ENCODE data around the gene KCNRG.

KCNRG gene

DNA sequence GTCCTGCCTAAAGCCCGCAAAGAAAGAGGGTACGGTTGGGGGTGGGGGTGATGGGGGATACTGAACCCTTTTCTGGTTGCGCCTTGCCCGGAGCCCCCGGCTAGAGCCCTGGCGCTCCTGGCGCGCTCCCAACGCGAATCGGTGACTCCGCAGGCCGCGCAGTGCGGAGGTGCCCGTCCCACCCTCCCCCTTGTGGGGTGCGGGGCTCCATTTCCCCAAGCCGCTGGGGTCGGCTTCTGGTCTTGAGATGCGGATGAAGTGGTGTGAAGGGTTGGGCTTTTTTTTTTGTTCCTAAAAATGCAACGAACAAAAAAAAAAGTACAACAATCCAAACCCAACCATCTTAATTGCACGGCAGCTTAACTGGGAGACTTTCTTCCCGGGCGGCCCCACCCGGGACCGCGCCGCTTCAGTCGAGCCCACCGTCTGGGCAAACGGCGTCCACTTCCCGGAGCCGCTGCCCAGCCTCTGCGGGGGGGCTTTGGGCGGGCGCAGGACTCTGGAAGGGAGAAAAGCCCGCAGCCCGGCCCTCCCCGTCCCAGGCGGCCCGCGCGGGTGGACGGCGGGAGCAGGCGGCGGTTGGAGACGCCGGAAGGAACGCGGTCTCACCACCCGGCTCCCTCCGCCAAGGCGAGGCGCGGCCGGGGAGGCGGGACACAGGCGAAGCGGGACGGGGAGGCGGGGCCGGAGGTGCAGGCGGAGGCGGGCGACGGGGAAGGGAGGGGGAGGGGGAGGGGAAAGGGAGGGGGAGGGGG lies 18.9 kb upstream of the KCNRG start:
- TF ChIP-seq, protein P1, sequence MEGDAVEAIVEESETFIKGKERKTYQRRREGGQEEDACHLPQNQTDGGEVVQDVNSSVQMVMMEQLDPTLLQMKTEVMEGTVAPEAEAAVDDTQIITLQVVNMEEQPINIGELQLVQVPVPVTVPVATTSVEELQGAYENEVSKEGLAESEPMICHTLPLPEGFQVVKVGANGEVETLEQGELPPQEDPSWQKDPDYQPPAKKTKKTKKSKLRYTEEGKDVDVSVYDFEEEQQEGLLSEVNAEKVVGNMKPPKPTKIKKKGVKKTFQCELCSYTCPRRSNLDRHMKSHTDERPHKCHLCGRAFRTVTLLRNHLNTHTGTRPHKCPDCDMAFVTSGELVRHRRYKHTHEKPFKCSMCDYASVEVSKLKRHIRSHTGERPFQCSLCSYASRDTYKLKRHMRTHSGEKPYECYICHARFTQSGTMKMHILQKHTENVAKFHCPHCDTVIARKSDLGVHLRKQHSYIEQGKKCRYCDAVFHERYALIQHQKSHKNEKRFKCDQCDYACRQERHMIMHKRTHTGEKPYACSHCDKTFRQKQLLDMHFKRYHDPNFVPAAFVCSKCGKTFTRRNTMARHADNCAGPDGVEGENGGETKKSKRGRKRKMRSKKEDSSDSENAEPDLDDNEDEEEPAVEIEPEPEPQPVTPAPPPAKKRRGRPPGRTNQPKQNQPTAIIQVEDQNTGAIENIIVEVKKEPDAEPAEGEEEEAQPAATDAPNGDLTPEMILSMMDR (IDR thresholded peaks at IDR 0.05; ENCODE audit: low read length, missing control alignments), result no peak
- peak overlapping the region; percentile 72 for H3K4me3 ChIP-seq (replicated peaks; ENCODE audit: low read depth, low read length)
- peak; percentile 95 for DNase-seq (ENCODE audit: low read depth)

DNA sequence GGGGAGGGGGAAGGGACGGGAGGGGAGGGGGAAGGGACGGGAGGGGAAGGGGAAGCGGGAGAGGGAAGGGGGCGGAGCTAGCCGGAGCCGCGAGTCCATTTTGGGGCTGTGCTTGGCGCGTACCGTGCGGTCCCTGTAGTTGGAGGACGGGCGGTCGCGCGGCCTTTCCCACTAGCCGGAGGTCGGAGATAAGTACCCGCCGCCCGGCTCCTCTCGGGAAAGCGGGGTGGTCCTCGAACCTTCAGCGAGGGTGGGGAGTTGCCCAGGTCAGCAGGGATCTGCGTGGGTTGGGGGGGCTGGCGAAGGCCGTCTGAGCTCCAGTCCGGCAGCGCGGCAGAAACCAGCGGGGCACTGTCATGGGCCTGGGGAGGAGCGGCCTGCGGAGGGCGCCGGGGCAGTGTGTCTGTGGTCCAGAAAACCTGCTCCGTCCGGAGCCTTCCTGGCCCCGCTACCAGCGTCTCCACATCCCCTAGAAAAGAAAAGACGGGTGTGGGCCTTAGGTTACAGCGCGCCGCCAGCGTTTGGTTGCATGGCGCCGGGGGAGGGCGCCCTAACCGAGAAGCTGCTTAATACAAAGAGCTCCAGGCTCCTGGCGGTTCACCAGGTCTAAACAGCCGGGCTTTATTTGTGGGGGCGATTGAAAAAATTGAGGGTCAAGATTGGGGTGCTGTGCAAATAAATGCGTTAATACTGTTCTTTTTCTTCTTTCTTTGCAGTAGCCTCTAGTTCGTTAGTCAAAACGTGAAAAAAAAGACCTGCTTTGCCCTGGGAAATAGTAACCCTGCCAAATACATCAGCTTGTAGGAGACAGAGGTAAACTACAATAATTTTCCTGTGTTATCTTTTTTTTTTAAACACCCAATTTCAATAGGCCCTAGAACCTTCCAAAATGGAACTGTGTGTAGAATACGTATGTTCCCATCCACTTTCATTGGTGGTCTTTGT lies 18.0 kb upstream of the KCNRG start, which contains the start of gene TRIM13:
TSS of gene TRIM13 (plus strand) at position 92 of the 945 bp plus-strand sequence. CDS start 14,899 bp downstream, outside the sequence.
- TF ChIP-seq, protein P1 (IDR thresholded peaks at IDR 0.05; ENCODE audit: low read length, missing control alignments), result peak; percentile 75
- peak within 1 kb of the TSS; percentile 86 for H3K4me3 ChIP-seq (replicated peaks; ENCODE audit: low read depth, low read length)
- peak; percentile 92 for DNase-seq (ENCODE audit: low read depth)

DNA sequence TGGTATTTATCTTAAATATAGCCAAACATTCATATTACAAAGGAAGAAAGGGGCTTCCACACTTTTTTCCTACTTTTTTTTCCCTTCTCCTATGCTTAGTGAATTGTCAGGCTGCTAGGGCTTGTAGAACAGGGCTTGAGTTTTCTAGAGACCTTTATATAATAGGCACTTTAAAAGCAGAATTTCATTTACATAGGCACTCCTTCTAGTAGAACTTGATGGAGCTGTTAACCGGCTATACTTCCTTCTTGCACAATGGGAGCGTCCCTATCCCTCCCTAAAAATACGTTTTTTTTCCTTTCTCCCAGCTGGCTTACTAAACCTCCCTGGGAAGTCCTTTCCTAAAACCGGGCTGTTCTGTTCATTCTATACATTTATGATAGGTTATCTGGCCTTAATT lies 17.3 kb upstream of the KCNRG start:
- DNase-seq (ENCODE audit: low read depth), result no peak
- H3K4me3 ChIP-seq (replicated peaks; ENCODE audit: low read depth, low read length), result peak overlapping the region; percentile 86
- TF ChIP-seq, protein P1 (IDR thresholded peaks at IDR 0.05; ENCODE audit: low read length, missing control alignments), result no peak

DNA sequence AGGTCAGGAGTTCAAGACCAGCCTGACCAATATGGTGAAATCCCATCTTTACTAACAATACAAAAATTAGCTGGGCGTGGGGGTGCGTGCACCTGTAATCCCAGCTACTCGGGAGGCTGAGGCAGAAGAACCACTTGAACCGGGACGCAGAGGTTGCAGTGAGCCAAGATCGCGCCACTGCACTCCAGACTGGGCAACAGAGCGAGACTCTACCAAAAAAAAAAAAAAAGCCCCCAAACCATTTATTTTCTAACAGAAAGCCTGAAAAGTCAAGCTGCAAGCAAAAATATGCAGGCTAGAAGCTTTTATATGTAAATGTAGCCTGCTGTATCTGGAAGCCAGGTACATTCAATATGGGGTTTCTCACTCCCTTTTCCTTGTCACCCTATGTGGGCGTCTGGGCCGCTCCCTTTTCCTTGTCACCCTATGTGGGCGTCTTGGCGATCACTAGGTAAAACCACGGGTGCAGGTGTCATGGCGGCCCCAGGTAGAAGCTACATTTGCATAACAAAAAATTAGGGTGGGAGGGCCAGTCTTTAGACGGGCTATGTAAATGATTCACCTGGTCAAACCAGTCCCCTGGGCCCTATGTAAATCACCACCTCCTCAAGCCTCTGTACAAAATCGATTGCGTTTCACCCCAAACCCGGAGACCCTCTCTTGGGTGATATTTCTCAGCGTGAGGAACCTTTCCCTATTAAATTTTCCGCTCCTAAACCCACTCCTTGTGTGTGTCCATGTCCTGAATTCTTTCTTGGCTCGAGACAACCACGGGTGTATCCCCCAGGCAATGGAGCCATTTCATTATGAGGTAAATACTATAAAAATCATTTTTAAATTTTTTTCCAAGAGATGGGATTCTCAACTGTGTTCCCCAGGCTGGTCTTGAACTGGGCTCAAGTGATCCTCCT lies 16.3 kb upstream of the KCNRG start:
- TF ChIP-seq, protein P1 (IDR thresholded peaks at IDR 0.05; ENCODE audit: low read length, missing control alignments), result no peak
- DNase-seq (ENCODE audit: low read depth), result no peak
- peak overlapping the region; percentile 86 for H3K4me3 ChIP-seq (replicated peaks; ENCODE audit: low read depth, low read length)

DNA sequence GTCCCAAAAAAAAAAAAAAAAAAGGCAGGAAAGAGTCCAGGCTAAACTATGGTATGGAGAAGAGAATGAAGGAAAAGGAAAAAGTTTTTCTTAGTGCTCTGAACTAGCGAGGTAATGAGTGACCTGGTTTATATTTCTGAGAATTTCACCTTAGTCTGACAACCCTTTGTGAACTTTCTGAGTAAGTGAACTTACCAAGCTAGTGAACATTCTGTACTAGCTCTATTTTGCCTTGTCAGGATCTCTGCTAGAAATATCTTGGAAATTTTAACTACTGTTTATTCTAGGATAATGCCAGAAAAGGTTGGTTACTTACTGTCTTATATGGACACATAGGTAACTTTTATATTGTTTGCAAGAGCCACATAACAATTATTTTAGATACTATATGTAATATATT lies 14.0 kb upstream of the KCNRG start:
- TF ChIP-seq, protein P1 (IDR thresholded peaks at IDR 0.05; ENCODE audit: low read length, missing control alignments), result no peak
- no peak for DNase-seq (ENCODE audit: low read depth)

DNA sequence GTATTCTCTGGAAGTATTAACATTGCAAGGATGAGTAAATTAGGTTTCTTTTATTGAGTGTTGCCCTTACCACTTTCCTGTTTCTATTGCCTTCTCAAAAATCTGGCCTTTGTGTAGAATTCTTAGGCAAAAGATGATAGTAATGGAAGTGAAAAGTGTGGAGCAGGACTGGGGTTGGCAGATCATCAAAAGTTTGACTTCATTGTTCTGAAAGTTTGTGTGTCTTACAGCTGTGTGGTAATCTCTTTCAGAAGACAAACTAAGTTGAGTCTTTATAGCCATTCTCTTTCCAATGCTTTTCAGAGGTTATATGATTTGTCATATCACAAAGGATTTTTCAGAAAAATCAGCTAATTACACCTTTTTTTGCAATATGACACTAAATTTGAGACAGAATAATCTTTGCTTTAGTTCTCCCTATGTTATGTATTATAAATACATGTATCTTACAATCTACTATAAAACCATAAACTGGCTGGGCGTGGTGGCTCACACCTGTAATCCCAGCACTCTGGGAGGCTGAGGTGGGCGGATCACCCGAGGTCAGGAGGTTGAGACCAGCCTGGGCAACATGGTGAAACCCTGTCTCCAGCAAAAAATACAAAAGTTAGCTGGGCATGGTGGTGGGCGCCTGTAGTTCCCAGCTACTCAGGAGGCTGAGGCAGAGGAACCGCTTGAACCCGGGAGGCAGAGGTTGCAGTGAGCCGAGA lies 8.7 kb upstream of the KCNRG start:
- TF ChIP-seq, protein P1 (IDR thresholded peaks at IDR 0.05; ENCODE audit: low read length, missing control alignments), result no peak
- DNase-seq (ENCODE audit: low read depth), result peak; percentile 79
- no peak overlapping the region for H3K4me3 ChIP-seq (replicated peaks; ENCODE audit: low read depth, low read length)

More for the DNA sequence above, 14.0 kb upstream of the KCNRG start:
- no peak overlapping the region for H3K4me3 ChIP-seq (replicated peaks; ENCODE audit: low read depth, low read length)

Data from fibroblast of pulmonary artery (primary cell).